ENCODE data around the gene SHC3. TPM values are rescaled to one million over a fixed set of nuclear protein-coding genes. Genes with fewer than 3 reads are reported as not detected.

SHC3 gene
- total RNA-seq, 1 donor from 2014 or later, result 0.83 TPM

GRCh38 chr9:89122949-89123348 lies 55.7 kb downstream of the SHC3 start:
- Mint-ChIP-seq H3K27me3 (ENCODE audit: unreplicated experiment) (no peaks in the 10 kb centered on the region), H3K4me1 (ENCODE audit: low read depth, unreplicated experiment) (no peaks in the 10 kb centered on the region), H3K4me3 (ENCODE audit: unreplicated experiment) (no peak overlapping the region), H3K9me3 (ENCODE audit: unreplicated experiment) (peaks cover 2% of the 10 kb centered on the region), H3K27ac (ENCODE audit: unreplicated experiment) (no peak overlapping the region), H3K36me3 (ENCODE audit: unreplicated experiment) (no peaks in the 10 kb centered on the region)
- DNase-seq, result no peak
- no peak for TF ChIP-seq CTCF (IDR thresholded peaks at IDR 0.05; ENCODE audit: partially characterized antibody, unreplicated experiment)

- Mint-ChIP-seq H3K9me3 (ENCODE audit: unreplicated experiment) (no peaks in the 10 kb centered on the region), H3K4me3 (ENCODE audit: unreplicated experiment) (no peak overlapping the region), H3K36me3 (ENCODE audit: unreplicated experiment) (no peaks in the 10 kb centered on the region), H3K27me3 (ENCODE audit: unreplicated experiment) (no peaks in the 10 kb centered on the region), H3K4me1 (ENCODE audit: low read depth, unreplicated experiment) (no peaks in the 10 kb centered on the region), H3K27ac (ENCODE audit: unreplicated experiment) (no peak overlapping the region)
- no peak for DNase-seq
- no peak for TF ChIP-seq CTCF (IDR thresholded peaks at IDR 0.05; ENCODE audit: partially characterized antibody, unreplicated experiment)
These were observed 57.9 kb downstream of the SHC3 start for GRCh38 chr9:89120704-89121103.

GRCh38 chr9:89116805-89117192 lies 61.8 kb downstream of the SHC3 start:
- TF ChIP-seq CTCF (IDR thresholded peaks at IDR 0.05; ENCODE audit: partially characterized antibody, unreplicated experiment), result no peak
- no peak overlapping the region for H3K27ac Mint-ChIP-seq (ENCODE audit: unreplicated experiment)
- no peak overlapping the region for H3K4me3 Mint-ChIP-seq (ENCODE audit: unreplicated experiment)
- DNase-seq, result no peak
- H3K27me3 Mint-ChIP-seq (ENCODE audit: unreplicated experiment), result no peaks in the 10 kb centered on the region
- no peaks in the 10 kb centered on the region for H3K9me3 Mint-ChIP-seq (ENCODE audit: unreplicated experiment)
- no peaks in the 10 kb centered on the region for H3K4me1 Mint-ChIP-seq (ENCODE audit: low read depth, unreplicated experiment)
- peaks cover 4% of the 10 kb centered on the region for H3K36me3 Mint-ChIP-seq (ENCODE audit: unreplicated experiment)

GRCh38 chr9:89116064-89116804 lies 62.4 kb downstream of the SHC3 start:
- no peak overlapping the region for H3K27ac Mint-ChIP-seq (ENCODE audit: unreplicated experiment)

More at GRCh38 chr9:89116064-89116804, 62.4 kb downstream of the SHC3 start:
- no peaks in the 10 kb centered on the region for H3K4me1 Mint-ChIP-seq (ENCODE audit: low read depth, unreplicated experiment)
- TF ChIP-seq CTCF (IDR thresholded peaks at IDR 0.05; ENCODE audit: partially characterized antibody, unreplicated experiment), result no peak
- peaks cover 4% of the 10 kb centered on the region for H3K36me3 Mint-ChIP-seq (ENCODE audit: unreplicated experiment)
- no peaks in the 10 kb centered on the region for H3K9me3 Mint-ChIP-seq (ENCODE audit: unreplicated experiment)
- H3K4me3 Mint-ChIP-seq (ENCODE audit: unreplicated experiment), result no peak overlapping the region
- no peaks in the 10 kb centered on the region for H3K27me3 Mint-ChIP-seq (ENCODE audit: unreplicated experiment)
- DNase-seq, result no peak

Measured in glutamatergic neuron (in vitro differentiated cells).